Breast epithelium (tissue), 3 donors: ENCODE results near the gene GNB3.

Source experiments
- CTCF ChIP-seq, 3 donors: fragments of 450-650 bp; IDR thresholded peaks; one replicate each; pipeline ENCODE4 v1.5.1; 2016 to 2017; ENCODE audit warnings: antibody characterized with exemption in 3 of 3, mild to moderate bottlenecking in 3 of 3, moderate library complexity in 3 of 3
- POLR2A ChIP-seq: fragments of 450-650 bp; IDR thresholded peaks from one replicate; pipeline ENCODE4 v1.6.1; 2016; ENCODE audit warnings: antibody characterized with exemption, mild to moderate bottlenecking, moderate library complexity
- POLR2AphosphoS5 ChIP-seq, 3 donors: sonication (generic); formaldehyde crosslinking; IDR thresholded peaks; one replicate each; pipeline ENCODE4 v1.6.1; 2017; ENCODE audit warnings: antibody characterized with exemption in 3 of 3

GRCh38 chr12:6824901-6825381 is 15.8 kb upstream of the GNB3 start:
- no peak for TF ChIP-seq CTCF (IDR thresholded peaks at IDR 0.05)
- no peak for TF ChIP-seq POLR2A
- no peak for TF ChIP-seq POLR2AphosphoS5 (IDR thresholded peaks at IDR 0.05)
